Activated CD4-positive, CD25-positive, alpha-beta regulatory T cell treated with anti-CD3 and anti-CD28 coated beads, Interleukin-2, amount 50 U/mL, for 16 hours (primary cell): Measurements from ENCODE around the gene MAP7D1.
"Not testable (repeated sequence)": the region's sequence is repeated elsewhere in the genome, so short reads cannot be mapped to it uniquely, and the experiment has no call there.

Source experiments
- DNase-seq: peaks from one replicate; pipeline ENCODE4 v3.0.0-alpha.2; 2020; ENCODE audit warnings: low read depth, low spot score

The MAP7D1 gene

DNA sequence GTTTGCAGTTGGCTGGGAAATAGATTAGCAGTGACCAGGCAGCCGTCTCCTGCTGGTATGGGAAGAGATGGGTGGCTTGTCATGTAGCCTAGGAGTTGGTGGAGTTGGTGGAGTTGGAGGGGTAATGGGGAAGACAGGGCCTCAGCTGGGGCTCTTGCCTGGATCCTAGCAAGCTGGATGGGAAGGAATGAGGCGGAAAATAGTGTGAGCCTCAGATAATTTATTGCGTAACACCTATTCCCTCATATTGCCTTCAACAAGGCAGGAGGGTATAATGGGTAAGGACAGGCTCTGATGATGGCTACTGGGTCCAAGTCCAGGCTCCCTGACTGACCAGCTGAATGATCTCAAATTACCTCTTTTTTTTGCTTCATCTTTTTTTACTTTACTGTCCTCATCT, 12.6 kb downstream of the MAP7D1 start:
- no peak for DNase-seq

- no peak for DNase-seq
Measured at GRCh38 chr1:36170643-36171412, 14.9 kb downstream of the MAP7D1 start.

- no peak for DNase-seq
Measured at GRCh38 chr1:36172017-36172747, 16.2 kb downstream of the MAP7D1 start.

DNA sequence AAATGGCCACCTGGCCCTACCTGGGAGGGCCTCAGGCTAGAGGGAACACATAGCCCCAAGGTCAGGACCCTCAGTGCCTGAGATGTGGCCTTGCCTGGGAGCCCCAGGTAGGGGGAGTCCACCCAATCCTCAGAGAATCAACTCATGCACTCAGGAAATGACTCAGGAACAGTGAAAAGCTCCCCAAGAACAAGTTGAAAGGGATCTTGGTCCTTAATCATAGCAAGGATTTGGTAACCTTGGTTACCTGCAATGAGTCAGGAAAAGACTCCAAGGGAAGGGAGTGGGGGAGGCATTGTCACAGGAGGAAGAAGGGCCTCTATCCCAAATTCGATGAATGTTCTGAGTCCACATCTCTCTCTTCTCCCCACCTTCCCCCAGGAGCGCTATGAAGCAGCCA, 17.0 kb downstream of the MAP7D1 start:
- no peak for DNase-seq

- DNase-seq, result no peak
Measured at GRCh38 chr1:36174713-36175112, 18.8 kb downstream of the MAP7D1 start.

GRCh38 chr1:36175137-36176095, 19.5 kb downstream of the MAP7D1 start:
- DNase-seq, result no peak

DNA sequence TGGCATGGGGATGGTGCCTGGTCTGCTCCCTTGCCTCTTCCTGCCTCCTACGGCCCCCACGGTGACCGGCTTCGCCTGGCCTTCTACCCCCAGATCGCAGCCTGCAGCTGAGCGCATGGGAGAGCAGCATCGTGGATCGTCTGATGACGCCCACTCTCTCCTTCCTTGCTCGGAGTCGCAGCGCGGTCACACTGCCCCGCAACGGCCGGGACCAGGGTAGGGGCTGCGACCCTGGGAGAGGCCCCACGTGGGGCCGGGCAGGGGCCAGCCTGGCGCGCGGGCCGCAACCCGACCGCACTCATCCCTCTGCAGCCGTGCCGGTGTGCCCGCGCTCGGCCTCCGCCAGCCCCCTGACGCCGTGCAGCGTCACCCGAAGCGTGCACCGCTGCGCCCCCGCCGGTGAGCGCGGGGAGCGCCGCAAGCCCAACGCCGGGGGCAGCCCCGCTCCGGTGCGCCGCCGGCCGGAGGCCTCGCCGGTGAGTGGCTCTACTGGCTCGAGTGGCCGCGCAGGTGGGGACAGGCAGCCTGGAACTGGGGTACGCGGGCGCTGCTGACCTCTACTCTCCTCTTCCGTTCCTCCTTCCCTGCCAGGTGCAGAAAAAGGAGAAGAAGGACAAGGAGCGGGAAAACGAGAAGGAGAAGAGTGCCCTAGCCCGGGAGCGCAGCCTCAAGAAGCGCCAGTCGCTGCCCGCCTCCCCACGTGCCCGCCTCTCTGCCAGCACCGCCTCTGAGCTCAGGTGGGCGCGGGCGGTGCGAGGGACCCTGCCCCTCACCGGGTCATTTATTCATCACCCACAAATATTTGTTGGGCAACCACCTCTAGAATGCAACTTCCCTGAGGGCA, 20.4 kb downstream of the MAP7D1 start:
- DNase-seq, result no peak

DNA sequence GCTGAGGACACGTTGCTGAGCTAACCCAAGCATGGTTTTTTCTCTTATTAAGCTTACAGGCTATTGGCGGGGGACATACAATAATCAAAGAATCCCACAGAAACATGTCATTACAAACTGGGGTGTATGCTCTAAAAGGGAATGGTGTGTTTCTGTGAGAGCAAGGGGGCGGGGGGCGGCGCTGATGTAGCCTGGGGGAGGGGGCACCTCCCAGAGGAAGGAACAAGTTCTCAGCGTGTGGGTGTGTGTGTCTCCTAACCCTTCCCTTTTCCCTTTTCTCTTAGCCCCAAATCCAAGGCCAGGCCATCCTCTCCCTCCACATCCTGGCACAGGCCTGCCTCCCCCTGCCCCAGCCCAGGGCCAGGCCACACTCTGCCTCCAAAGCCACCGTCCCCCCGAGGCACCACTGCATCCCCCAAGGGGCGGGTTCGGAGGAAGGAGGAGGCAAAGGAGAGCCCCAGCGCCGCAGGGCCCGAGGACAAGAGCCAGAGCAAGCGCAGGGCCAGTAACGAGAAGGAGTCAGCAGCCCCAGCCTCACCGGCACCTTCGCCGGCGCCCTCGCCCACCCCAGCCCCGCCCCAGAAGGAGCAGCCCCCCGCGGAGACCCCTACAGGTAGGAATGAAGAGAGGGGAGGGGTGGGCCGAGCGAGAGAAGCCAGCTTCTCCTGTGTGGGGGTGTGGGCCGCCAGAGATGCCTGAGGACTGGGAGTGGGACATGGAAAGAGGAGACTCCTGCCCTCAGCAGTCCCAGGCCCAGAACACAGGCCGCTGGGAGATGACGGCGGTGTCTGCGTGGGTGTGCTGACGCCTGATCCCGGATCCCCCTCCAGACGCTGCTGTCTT, 21.9 kb downstream of the MAP7D1 start:
- DNase-seq, result no peak

GRCh38 chr1:36178471-36179219, 22.7 kb downstream of the MAP7D1 start:
- no peak for DNase-seq

- no peak for DNase-seq
Measured at GRCh38 chr1:36179220-36179600, 23.2 kb downstream of the MAP7D1 start.

DNA sequence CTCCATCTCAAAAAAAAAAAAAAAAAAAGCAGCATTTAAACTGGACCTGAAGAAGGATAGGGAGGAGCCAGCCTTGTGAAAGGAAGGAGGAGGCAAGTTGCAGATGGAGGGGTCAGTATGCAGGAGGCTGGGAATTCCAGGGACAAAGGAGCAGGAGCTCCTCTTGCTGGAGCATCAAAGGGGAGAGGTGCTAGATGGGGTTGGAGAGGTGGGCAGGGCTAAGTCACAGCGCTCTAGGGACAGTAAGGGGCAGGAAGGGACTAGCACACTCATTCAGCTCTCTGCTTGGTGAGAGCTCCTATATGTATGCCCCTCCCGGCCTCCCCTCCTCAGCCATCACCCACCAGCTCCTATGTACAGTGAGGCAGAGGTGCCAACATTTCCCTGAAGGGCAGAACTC, 26.8 kb downstream of the MAP7D1 start:
- DNase-seq, result no peak

DNA sequence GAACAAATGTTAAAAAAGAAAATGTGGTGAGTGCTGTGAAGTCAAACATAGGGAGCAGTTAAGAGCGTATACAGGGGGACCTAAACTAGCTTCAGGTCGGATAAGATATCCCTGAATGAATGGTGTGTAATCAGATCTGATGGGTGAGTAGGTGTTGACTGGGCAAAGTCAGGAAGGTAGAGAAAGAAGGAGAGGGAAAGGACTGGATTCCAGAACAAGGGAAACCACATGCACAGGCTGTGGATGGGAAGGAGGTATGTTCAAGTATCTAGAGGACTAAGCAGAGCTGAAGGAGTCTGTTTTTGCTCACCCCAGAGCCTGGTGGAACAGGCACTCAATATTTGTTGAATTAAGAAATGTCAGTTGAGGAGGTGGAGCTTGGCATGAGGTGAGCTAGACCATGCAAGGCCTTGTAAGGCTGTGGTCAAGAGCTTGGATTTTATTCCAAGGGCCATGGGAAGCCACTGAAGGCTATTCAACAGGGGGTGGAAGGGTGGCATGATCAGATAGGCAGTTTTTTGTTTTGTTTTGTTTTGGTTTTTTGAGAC, 27.4 kb downstream of the MAP7D1 start:
- DNase-seq, result no peak

GRCh38 chr1:36187800-36188593, 32.0 kb downstream of the MAP7D1 start:
- DNase-seq, result peak; percentile 66

- not testable (repeated sequence) for DNase-seq
Measured at GRCh38 chr1:36196805-36197204, 40.8 kb downstream of the MAP7D1 start.

DNA sequence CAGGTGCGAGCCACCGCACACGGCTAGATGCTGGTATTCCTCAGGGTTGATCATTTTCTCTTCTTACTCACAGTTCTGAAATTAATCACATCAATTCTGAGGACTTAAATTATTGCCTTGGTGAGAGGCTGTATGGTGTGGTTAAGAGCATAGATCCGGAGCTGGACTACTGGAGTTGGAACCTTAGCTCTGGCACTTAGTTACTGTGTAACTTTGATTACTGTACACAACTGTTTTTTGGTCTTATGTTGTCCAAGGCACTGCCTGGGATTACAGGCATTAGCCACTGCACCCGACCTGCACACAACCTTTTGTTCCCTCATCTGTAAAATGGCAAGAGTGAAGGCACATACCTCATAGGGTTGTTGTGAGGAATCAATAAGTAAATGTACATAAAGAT, 42.7 kb downstream of the MAP7D1 start:
- DNase-seq, result no peak

DNA sequence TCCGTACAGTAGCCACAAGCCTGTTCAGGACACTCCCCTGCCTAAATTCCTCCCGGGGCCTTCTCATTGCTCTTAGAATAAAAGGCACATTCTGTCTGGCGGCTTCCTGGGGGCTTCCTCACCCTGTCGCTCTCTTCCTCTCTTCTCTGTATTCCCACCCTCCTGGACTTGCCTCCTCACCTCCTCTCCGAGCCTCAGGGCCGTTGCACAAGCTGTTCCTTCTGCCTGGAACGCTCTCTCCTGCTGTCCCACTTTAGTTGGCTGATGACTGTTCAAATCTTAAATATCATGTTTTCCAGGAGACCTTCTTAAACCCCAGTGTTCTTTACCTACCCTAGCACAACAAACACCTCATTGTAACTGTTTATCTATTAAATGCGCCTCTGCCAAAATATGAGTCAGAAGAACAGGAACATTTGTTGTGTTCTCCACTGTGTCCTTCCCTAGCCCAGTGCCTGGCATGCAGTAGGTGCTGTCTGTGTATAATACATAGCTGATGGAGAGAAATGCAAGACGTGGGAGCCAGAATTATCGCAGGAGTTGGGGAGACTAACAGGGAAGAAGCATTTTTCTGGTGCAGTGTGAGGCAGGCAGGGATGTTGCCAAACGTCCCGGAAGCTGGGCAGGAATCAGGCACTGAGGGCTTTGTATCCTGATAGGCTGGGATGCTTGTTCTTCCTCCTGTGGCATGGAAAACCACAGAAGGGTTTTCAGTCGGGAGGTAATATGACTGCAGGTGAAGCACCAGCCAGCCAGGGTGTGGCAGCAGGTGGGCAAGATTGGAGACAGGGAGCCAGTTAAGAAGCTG, 44.2 kb downstream of the MAP7D1 start:
- no peak for DNase-seq

DNA sequence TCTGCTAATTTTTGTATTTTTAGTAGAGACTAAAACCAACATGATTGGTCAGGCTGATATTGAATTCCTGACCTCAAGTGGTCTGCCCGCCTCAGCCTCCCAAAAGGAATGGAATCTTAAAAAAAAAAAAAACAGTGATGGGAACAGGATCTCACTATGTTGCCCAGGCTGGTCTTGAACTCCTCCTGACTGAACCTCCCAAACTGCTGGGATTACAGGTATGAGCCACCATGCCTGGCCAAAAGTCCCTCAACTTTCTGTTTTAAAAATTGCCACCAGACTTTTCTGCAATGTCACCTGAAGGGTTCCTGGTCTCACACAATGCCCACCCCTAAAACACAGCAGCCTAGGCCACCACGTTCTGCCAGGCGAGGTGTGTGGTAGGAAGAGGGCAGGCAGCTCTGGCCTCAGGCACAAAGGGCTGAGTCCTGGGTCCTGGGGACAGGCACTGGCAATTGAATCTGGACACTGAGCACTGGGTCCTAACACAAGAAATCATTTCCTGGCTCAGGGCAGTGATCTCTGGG, 47.1 kb downstream of the MAP7D1 start:
- no peak for DNase-seq
